ENCODE results near the gene DLG2. TPM values are rescaled to one million over a fixed set of nuclear protein-coding genes. Genes with fewer than 3 reads are reported as not detected.

DLG2 gene
- total RNA-seq, 1 donor = 3.0 TPM

DNA sequence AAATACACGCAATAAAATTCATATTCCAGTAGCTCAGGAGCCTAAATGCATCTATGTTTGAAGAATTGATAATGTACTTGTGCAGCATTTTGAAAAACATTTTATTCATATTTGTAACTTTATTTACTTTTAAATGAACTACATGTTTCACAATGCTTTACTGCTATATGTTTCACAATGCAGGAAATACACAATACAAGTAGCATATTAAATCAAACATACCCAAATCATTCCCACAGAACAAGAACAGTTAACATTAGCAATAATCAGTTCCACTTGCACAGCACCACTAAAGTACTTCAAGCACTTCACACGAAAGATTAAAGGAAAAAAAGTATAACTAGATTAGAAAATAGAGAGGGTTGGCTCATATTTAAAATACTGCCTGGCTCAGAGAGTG is 1997.4 kb downstream of the DLG2 start:
- H3K4me3 ChIP-seq (ENCODE audit: low read depth, low read length) = no peak overlapping the region
- TF ChIP-seq, protein P1, sequence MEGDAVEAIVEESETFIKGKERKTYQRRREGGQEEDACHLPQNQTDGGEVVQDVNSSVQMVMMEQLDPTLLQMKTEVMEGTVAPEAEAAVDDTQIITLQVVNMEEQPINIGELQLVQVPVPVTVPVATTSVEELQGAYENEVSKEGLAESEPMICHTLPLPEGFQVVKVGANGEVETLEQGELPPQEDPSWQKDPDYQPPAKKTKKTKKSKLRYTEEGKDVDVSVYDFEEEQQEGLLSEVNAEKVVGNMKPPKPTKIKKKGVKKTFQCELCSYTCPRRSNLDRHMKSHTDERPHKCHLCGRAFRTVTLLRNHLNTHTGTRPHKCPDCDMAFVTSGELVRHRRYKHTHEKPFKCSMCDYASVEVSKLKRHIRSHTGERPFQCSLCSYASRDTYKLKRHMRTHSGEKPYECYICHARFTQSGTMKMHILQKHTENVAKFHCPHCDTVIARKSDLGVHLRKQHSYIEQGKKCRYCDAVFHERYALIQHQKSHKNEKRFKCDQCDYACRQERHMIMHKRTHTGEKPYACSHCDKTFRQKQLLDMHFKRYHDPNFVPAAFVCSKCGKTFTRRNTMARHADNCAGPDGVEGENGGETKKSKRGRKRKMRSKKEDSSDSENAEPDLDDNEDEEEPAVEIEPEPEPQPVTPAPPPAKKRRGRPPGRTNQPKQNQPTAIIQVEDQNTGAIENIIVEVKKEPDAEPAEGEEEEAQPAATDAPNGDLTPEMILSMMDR (IDR thresholded peaks at IDR 0.05; ENCODE audit: insufficient read depth, low read length) = no peak
- no peak for DNase-seq (ENCODE audit: low read depth)

GRCh38 chr11:83628622-83629355 is 1998.4 kb downstream of the DLG2 start:
- TF ChIP-seq, protein P1 (IDR thresholded peaks at IDR 0.05; ENCODE audit: insufficient read depth, low read length) = no peak
- no peak overlapping the region for H3K4me3 ChIP-seq (ENCODE audit: low read depth, low read length)
- no peak for DNase-seq (ENCODE audit: low read depth)

GRCh38 chr11:83625336-83625735 is 2001.8 kb downstream of the DLG2 start:
- no peak for DNase-seq (ENCODE audit: low read depth)
- TF ChIP-seq, protein P1 (IDR thresholded peaks at IDR 0.05; ENCODE audit: insufficient read depth, low read length) = no peak
- no peak overlapping the region for H3K4me3 ChIP-seq (ENCODE audit: low read depth, low read length)

- H3K4me3 ChIP-seq (ENCODE audit: low read depth, low read length) = no peak overlapping the region
- TF ChIP-seq, protein P1 (IDR thresholded peaks at IDR 0.05; ENCODE audit: insufficient read depth, low read length) = no peak
- DNase-seq (ENCODE audit: low read depth) = no peak
Observed at GRCh38 chr11:83617671-83618070, 2009.5 kb downstream of the DLG2 start.

DNA sequence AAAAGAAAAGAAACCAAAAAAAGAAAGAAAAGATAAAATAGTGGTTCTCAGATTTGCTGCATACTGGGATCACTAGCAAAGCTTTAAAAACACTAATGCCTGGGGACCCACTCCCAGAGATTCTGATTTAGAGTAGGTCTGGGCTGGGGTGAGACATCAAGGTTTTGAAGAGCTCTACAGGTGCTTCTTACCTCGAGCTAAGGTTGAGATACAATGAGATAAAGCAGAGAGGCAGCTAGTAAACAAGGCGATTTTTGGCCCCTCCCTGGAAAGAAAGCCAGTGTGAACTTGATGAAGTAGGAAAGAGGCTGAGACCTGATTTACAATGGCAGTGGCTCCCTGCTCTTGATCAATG is 2013.4 kb downstream of the DLG2 start:
- TF ChIP-seq, protein P1 (IDR thresholded peaks at IDR 0.05; ENCODE audit: insufficient read depth, low read length) = no peak

DNA sequence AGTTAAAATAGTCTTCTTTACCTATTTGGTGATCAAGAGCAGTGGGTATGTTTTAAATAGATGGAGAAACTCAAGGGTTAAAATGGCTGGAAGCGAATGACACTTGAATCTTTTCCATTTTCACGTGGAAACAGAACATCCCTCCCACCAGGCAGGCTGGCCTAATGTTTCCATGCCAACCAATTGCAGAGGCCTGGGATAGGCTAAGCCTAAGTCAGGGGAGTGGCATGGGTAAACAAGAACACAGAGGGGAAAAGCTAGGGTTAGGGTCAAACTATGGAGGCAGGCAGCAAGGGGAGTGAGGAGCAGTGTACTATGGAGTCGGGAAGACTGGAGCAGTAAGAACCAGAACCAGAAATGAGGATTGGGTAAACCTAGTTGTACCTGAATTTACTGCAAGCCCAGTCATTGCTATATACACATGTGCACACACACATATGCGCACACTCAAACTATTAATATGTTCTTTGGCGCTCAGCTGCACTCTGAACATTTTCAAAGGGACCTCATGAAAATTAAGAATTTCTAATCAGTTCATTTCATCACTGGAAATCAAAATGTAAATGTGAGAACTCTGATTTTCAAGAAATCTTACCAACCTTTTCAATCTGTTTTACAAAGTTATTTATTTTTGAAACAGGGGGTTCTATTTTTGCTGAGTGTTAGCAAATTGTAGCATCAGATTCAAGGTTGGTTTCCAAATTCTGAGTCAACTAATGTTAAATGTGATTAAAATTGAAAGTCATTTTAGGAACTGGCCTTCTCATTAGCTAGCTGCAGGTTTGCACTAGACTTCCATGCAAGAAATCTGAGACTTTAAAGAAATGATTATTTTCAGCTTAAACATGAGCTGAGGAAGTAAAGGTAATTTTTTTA is 2014.0 kb downstream of the DLG2 start:
- TF ChIP-seq, protein P1 (IDR thresholded peaks at IDR 0.05; ENCODE audit: insufficient read depth, low read length) = no peak
- H3K4me3 ChIP-seq (ENCODE audit: low read depth, low read length) = no peak overlapping the region
- DNase-seq (ENCODE audit: low read depth) = no peak

More for the DNA sequence above, 2013.4 kb downstream of the DLG2 start:
- no peak for DNase-seq (ENCODE audit: low read depth)
- no peak overlapping the region for H3K4me3 ChIP-seq (ENCODE audit: low read depth, low read length)
